Measurements from ENCODE around the gene TTYH2.

DNA sequence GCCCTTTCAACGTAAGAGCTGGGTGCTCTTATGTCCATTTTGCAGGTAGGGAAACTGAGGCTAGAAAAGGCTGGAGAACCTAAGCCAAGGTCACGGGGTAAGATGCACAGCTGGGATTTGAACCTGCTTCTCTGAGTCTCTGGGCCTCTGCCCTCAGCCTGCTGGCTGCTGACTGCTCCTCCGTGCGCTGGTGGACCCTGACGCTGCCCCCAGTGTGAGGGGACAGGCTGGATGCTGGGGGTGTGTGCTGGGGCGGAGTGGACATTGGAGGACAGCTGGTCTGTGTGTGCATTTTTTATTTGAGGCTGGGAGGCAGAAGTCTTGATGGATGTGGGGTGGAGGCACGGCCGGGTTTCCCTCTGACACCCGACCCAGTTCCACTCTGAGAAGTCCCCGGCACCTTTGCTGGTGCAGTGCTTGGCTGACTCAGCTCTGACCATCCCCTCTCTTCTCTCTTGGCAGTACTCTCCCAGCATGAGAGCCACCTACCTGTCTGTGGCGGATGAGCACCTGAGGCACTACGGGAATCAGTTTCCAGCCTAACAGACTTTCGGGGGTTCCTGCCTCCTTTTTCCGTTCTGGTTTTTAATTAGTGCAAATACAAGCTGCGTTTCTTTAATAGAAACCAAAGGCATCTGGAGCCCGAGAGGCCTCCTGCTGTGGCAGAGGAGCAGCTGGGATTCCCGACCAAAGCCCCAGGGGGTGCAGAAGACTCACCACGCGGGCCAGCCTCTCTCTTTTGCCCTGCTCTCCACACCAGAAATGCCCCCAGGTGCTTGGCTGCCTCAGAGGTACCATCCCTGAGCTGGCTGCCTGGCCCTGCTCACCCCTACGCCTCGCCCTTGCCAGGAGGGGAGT lies 46.5 kb downstream of the TTYH2 start:
- TF ChIP-seq, protein P1, sequence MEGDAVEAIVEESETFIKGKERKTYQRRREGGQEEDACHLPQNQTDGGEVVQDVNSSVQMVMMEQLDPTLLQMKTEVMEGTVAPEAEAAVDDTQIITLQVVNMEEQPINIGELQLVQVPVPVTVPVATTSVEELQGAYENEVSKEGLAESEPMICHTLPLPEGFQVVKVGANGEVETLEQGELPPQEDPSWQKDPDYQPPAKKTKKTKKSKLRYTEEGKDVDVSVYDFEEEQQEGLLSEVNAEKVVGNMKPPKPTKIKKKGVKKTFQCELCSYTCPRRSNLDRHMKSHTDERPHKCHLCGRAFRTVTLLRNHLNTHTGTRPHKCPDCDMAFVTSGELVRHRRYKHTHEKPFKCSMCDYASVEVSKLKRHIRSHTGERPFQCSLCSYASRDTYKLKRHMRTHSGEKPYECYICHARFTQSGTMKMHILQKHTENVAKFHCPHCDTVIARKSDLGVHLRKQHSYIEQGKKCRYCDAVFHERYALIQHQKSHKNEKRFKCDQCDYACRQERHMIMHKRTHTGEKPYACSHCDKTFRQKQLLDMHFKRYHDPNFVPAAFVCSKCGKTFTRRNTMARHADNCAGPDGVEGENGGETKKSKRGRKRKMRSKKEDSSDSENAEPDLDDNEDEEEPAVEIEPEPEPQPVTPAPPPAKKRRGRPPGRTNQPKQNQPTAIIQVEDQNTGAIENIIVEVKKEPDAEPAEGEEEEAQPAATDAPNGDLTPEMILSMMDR (IDR thresholded peaks at IDR 0.05), result no peak
- no peak for TF ChIP-seq POLR2AphosphoS5 (IDR thresholded peaks at IDR 0.05)

All from breast epithelium (tissue), 3 donors.